A673 (cell line): ENCODE results near the gene LCE5A.

Source experiments
- CTCF ChIP-seq: fragments of 300-800, 200-600 bp; sonication (generic); conservative IDR thresholded peaks from 2 replicates; pipeline ENCODE4 v1.5.1; 2017; ENCODE audit warnings: low read depth, mild to moderate bottlenecking, antibody characterized with exemption, low read length, moderate library complexity, mixed read lengths
- EZH2 ChIP-seq: fragments of 200-600 bp; sonication (generic); IDR thresholded peaks from 2 replicates; pipeline ENCODE4 v1.6.1; 2017; ENCODE audit warnings: borderline replicate concordance, low read depth, mild to moderate bottlenecking, mixed read lengths, antibody characterized with exemption, low read length; ENCODE audit not compliant: poor library complexity, severe bottlenecking

- TF ChIP-seq CTCF (no peak), EZH2 (no peak)
Measured at GRCh38 chr1:152466217-152466616, 44.4 kb upstream of the LCE5A start.
